IMR-90 (cell line): ENCODE measurements around the gene HNRNPLL.

Source experiments
- BHLHE40 ChIP-seq: fragments of 150-350 bp; IDR thresholded peaks from 2 replicates; pipeline ENCODE4 v1.6.1; 2016; ENCODE audit warnings: mild to moderate bottlenecking, low read depth, low read length
- TF ChIP-seq, protein P1 (sequence below): conservative IDR thresholded peaks from 2 replicates; pipeline ENCODE4 v1.5.1; 2012; ENCODE audit warnings: mild to moderate bottlenecking, low read depth, low read length, improper control_type of control experiment

DNA sequence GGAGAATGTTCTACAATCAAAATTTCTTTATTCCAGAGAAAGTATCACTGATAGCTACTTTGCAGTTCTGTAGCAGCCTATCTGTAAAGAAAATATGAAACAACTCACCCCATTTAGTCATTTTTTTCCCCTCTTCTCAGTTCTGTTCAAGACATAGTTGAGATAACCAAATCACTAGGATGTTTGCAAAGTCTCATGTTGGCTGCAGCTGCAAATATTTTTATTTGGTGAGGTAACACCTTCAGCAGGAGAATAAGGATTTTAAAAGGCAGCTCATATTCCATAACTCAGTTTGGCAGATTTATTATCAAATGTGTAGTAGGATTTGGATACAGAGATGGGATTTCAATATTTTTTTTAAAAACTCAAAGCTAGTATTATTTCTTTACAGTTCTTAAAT lies 41.0 kb downstream of the HNRNPLL start:
- TF ChIP-seq, protein P1, sequence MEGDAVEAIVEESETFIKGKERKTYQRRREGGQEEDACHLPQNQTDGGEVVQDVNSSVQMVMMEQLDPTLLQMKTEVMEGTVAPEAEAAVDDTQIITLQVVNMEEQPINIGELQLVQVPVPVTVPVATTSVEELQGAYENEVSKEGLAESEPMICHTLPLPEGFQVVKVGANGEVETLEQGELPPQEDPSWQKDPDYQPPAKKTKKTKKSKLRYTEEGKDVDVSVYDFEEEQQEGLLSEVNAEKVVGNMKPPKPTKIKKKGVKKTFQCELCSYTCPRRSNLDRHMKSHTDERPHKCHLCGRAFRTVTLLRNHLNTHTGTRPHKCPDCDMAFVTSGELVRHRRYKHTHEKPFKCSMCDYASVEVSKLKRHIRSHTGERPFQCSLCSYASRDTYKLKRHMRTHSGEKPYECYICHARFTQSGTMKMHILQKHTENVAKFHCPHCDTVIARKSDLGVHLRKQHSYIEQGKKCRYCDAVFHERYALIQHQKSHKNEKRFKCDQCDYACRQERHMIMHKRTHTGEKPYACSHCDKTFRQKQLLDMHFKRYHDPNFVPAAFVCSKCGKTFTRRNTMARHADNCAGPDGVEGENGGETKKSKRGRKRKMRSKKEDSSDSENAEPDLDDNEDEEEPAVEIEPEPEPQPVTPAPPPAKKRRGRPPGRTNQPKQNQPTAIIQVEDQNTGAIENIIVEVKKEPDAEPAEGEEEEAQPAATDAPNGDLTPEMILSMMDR = no peak
- no peak for TF ChIP-seq BHLHE40
